IPS DF 4.7 (cell line): ENCODE measurements around the gene ZSWIM4.
"Not testable (repeated sequence)": the region's sequence is repeated elsewhere in the genome, so short reads cannot be mapped to it uniquely, and the experiment has no call there.

Experiments used
- DNase-seq: peaks from one replicate; pipeline ENCODE4 v3.0.0-alpha.2; 2013; ENCODE audit warnings: low spot score; ENCODE audit errors: extremely low read depth

ZSWIM4 gene

DNA sequence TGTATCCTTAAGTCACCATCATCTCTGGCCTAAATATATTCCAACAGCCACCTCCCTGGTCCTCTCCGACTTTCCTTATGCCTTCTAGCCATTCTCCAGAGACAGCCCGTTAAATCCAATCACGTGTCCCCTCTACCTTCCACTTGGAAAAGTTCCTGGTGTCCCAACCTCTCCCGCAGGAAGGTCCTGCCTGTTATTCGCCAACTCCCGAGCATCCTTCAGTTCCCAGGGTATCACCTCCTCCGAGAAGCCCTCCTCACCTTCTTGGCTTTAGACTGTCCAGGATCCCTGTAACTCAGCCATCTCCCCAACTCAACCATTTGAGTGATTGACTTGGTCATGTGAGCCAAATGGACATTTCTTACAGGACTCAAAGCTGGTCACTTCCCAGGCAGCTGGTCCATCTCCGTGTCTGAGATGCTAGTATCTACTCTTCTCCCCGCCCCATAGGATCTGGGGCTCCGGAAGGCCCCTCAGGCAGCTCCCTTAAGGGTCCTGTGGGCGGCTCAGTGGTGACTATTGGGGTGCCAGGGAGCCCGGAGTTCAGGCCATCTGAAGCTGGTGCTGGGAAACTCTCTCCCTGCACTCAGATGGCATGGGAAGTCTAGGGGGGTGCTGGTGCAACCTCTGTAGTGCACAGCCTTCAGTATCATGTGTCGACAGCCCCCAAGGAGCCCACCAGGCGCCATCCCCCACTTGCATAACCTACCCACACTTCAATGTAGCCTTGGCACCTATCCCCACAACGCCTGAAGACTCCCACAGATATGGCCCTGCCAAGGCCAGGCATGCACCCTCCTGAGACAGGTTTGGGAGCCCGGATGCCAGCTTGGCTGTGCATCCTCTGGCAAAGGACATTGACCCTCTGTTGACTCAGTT lies 53.8 kb downstream of the ZSWIM4 start:
- DNase-seq, result no peak

DNA sequence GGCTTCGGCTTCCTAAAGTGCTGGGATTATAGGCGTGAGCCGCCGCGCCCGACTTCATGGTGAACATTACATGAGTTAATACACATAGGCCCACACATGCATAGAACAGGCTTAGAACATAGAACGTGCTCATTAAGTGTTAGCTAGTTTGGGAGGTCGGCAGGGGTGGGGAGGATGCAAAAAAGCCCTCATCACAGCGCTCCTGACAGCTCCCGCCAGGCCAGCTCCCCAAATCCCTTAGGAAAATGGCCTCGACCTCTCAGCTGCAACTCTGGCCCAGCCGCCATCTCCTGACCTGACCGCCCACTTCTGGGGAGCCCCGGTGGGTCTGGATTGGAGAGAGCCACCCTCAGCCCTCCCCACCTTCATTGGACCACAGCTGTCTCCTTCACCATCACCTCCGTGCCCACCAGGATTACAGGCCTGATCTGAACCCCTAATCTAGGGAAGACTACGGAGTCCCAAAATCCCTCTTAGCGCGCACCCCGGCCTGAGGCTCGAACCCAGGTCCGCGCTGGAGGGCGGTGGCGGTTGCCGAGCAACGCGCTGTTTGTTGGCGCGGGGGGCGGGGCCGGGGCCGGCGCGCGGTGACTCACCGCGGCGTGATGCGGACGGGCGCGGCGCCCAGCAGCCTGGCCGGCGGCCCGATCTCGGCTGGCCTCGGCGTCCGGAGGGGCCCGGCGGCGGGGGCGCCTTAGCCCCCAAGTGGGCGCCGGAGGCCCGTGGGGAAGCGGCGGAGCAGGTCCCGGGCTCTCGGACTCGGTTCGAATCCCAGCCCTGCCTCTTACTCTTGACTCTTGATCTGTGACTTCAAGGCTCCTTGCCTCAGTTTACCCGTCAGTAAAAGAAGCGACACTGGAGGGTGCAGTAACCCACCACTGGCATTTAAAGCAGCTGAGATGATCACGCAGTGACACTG lies 55.0 kb downstream of the ZSWIM4 start:
- no peak for DNase-seq

DNA sequence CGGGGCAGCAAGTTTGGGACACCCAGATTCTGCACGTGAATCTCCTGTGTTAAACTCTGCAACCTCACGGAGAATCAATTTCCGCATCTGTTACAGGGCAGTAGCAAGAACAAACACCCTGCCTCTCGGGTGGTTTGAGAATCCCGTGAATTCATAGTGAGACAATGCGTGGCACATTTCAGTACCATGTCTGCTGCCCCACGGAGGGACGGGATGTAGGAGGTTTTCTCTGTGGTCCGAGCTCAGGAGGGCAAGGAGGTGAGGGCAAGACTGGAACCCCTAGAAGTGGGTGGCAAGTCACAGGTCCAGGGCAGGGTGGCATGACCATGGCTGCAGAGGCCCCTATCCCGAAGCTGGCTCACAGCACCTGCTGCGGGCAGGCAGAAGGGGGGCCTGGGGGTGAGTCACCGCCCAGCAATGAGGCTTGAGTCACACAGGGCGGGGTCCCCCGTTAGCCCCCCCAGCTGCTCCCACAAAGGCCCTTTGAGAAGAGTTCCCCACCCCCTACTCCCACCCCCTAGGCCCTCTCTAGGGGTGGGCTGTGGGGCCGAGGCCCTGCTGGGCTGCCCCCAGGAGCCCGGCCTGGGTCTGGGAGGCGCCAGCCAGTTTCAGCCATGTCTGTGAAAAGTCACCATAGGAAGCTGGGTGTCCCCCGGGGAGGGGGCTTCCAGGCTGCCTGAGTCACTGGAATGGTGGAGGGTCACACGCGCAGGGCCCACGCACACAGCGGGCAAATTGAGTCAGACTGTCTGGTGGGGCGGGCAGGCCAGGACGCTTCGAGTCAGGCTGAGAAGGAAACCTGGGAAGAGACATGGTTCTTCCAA lies 55.9 kb downstream of the ZSWIM4 start:
- DNase-seq, result no peak

DNA sequence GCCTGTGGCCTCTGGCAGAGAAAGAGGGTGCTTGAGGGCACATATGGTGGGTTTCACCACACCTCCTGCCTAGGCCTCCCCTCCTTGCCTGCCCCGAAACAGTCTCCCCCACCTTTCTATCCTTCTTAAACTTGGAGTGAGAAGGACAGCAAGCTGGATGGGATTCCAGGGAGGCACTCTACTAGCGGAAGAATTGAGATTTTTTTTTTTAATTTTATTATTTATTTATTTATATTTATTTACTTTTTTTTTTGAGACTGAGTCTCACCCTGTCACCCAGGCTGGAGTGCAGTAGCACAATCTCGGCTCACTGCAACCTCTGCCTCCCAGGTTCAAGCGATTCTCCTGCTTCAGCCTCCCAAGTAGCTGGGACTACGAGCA lies 56.5 kb downstream of the ZSWIM4 start:
- not testable (repeated sequence) for DNase-seq

DNA sequence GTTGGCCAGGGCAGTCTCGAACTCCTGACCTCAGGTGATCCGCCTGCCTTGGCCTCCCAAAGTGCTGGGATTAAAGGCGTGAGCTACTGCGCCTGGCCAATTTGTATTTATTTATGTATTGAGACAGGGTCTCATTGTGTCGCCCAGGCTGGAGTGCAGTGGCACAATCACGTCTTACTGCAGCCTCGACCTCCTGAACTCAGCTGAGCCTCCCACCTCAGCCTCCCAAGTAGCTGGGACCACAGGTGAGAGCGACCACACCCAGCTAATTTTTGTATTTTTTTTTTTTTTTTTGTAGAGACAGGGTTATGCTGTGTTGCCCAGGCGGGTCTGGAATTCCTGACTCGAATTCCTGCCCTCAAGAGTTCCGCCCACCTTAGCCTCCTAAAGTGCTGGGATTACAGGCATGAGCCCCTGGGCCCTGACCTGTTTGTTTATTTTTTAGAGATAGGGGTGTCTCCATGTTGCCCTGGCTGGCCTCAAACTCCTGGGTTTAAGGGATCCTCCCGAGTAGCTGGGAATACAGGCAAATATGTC lies 57.0 kb downstream of the ZSWIM4 start:
- not testable (repeated sequence) for DNase-seq

DNA sequence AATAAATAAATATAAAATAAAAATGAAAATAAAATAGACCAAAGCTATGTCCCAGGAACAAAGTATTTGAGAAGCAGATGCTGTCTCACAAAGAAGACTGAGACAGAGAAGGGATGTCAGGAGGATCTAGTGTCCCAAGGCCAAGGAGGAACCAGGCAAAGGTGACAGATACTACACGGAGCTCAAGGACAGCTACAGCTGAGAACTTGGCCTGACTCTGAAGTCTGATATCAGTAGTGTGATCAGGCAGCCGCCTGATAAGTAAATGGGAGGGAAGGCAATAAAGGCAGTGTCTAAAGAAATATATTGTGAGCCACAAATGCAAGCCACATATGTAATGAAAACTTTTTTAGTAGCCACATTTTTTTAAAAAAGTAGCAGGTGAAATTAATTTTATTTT lies 61.3 kb downstream of the ZSWIM4 start:
- DNase-seq, result no peak

DNA sequence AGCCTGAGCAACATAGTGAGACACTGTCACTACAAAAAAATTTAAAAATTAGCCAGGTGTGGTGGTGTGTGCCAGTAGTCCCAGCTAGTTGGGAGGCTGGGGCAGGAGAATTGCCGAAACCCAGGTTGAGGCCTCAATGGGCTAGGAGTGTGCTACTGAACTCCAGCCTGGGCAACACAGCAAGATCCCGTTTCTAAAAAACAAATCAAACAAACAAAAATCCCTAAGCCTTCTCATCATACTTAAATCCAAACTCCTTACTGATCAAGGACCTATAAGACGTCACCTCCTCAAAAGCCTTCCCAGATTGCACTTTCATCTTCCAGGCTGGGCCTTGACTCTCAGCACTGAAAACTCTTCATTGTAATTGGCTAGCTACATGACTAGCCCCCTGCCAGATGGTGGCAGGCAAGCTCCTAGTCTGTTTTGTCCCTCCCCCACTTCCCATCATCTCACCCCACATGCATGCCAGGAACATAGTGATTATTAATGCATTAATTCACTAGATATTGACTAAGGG lies 64.2 kb downstream of the ZSWIM4 start:
- no peak for DNase-seq

DNA sequence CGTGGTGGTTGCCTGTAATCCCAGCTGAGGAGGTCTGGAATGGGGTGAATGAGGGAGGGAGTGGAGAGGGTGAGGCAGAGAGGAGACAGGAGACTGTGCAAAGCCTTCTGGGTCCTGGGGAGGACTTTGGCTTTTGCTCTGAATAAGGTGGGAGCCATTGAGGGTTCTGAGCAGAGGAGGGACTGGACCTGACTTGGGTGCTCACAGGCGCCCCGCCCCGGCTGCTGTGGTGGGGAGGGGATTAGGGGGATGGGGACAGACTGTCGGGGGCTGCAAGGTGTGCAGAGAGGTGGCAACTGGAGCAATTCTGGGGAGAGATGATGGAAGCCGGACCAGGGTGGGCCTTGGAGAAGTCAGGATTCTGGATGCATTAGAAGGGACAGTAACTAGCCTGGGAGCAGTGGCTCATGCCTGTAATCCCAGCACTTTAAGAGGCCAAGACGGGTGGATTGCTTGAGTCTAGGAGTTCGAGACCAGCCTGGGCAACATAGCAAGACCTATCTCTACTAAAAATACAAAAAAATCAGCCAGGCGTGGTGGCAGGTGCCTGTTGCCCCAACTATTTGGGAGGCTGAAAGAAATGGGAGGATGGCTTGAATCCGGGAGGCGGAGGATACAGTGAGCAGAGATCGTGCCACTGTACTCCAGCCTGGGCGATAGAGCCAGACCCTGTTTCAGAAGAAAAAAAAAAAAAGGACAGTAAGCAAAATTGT lies 65.6 kb downstream of the ZSWIM4 start:
- DNase-seq, result no peak

DNA sequence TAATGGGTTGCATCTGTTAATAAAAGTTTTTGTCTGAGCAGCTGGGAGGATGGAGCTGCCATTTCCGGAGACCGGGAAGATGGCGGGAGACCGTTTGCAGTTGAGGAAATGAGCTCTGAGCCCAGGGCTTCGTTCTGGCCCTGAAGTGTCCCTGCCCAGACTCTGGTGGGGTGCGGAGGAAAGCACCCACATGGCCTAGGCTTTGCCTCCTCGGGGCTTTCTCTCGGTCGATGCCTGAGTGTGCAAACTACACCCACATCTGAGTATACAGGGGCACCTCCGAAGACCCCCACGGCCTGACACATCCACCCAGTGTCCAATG lies 66.1 kb downstream of the ZSWIM4 start:
- DNase-seq, result no peak

DNA sequence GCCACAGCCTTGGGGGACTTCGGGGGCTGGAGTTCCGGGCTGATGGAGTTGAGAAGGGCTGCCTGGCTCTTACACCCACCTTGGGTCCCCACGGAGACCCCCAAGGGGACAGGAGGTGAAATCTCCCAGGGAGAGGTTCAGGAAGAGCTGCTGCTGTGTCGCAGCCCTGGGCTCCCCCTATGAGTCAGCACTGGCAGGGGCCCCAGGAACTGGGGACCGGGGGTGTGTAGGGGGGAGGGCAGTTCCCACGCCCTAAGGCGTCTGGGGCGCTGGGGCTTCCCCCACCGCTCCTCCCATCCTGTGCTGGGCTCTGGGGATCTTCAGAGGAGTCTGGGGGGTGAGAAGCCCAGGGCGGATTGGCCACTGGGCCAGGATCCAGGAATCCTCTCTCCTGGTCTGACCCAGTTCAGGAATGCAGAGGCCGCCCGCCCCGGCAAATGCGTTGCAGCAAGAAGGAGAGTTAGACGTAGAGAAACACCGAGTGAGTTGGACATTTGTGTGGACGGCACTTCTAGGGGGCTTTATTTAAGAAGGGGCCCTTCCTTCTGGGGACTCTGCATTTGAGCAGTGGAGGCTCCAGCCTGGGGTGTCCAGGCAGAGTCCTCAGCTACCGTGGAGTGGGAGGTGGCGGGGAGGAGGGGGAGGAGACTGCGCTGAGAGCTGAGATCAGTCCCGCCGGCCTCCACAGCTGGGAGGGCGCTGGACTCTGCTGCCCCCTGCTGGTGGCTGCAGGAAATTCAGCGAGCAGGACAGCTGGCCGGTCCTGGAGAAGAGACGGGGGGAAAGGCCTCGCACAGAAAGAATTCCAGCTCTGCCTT lies 66.7 kb downstream of the ZSWIM4 start:
- no peak for DNase-seq

DNA sequence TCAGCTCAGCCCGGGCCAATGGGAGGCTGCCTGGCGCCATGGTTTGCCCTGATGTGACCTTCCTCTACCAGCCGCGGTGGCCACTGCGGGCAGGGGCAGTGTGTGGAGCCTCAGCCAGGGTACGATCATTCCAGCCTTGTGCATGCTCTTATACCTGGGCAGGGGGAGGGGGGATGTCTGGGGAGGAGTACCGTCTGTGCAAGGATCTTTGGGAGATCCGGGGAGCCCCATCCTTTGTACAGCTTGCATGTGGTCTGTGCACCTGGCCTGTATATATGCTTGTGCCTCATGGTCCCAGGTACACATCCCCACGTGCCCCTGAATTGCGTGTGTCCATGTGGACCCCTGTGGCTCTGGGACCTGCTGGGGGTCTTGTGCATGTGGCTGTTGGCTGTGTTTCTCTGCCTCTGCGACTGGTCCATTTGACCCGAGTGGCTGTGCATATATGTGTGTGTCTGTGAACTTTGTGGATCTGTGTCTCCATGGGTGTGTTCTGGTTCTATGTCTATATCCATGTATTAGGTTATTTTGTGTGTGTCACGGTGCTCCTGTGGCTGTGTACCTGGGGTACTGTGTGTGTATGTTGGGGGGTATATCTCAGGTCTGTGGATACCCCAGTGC lies 68.9 kb downstream of the ZSWIM4 start:
- DNase-seq, result no peak

DNA sequence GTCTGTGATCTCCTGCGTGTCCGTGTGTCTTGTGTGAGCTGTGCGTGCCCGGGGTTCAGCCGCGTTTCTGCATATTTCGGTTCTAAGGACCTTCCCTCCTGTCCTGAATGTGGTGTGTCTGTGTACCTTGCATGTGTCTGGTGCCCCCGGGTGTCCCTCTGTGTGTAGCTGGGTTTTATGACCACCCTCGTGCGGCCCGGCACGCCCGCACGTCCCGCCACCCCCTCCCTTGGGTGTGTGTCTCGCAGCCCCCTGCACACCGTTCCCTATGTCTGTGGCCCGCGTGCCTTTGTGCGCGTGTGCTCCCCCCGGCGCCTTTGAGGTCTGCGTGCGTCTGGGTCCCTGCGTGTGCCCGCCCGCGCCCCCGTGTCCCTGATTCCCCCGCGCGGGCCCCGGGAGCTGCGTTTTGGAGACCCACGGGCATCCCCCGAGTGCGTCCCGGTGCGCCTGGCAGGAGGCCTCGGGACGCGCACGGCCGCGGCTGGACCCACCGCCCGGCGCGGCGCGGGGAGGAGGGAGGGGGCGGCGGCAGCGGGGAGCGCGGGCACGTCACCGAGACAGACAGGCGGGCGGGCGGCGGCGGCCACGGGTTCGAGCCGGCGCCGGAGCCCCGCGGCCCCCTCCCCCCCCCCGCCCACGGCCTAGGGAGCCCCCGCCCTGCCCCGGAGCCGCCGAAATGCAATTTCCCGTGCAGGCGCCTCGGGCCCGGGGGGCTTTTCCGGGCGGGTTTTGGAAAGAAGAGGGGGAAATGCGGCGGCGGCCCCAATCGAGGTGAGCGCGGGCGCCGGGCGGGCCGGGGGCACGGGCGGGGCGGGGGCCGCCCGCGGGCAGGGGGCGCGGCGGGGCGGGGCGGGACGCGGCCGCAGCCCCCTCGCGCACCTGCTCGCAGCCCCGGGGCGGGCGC lies 69.7 kb downstream of the ZSWIM4 start:
- DNase-seq, result no peak

DNA sequence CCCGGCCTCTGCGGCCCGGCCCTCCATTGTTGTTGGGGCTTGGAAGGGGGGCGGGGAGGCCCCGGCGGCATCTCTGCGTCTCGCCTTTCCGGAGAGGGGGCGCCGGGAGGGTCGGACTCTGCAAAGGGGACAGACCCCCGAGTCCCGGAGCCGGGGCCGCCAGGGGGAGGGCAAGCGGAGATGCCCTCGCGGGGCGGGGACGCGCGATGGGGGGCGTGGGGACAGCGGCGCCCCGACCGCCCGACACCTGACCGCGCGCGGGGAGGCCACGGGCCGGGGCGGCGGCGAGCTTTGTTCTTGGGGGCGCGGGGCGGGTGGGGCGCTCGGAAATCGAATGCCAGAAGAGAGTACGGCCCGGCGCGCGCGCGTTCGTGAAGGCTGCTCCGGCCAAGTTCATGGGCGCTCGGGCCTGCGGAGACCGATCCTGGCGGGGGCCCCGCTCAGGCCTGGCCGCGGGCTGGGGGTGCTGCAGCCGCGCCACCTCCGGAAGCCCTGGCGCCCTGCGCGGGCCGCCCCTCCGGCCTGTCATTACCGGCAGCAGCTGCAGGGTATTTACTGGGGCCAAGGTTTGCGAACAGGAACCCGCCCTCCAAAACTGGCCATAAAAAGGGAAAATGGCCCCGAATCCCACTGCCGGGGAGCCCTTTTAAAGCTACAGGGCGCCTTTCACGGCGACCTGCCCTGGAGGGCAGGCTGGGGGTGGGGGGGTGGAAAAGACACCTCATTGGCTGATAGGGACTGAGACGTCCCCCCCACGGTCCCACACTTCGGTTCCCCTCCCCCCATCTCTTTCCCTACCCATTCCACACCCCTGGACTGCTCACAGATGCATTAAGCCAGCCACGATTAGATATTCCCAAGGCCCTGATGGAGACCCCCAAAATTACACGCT lies 70.6 kb downstream of the ZSWIM4 start:
- no peak for DNase-seq

DNA sequence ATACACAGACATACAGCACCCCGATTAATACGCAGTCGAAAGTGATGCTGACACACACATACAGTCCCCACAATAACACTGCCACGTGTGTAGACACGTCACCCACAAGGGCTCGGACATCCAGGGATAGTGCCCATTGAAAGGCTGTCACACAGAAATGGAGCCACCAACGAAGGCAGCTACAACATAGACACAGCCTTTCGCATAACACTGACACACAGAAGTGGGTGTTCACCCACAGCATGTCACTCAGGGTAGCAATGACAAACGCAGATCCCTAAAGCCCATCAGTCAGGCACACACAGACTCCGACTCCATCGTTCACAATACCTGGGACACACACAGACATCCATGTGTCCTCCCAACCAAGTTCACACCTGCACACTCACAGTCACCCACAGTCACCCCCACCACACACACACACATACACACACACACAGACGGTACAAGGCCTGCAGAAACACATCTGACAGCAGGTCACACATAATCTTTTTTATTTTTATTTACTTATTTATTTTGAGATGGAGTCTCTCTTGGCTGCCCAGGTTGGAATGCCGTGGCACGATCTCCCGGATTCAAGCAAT lies 71.3 kb downstream of the ZSWIM4 start:
- no peak for DNase-seq

DNA sequence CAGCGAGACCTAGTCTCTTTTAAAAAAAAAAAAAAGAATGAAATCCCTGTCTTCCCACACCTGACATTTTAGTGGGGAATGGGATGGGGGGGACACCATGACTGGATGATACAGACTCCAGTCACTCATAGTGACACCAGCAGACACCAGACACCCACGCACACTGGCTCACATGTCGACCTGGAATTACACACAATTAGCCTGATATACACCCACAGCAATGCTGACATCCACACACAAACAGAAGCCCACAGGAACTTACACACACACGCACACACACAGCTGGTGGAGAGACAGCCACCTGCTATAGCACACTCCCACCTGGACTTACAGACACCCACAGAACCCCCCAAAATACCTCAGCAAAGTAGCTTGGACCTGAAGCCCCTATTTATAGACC lies 73.4 kb downstream of the ZSWIM4 start:
- no peak for DNase-seq

DNA sequence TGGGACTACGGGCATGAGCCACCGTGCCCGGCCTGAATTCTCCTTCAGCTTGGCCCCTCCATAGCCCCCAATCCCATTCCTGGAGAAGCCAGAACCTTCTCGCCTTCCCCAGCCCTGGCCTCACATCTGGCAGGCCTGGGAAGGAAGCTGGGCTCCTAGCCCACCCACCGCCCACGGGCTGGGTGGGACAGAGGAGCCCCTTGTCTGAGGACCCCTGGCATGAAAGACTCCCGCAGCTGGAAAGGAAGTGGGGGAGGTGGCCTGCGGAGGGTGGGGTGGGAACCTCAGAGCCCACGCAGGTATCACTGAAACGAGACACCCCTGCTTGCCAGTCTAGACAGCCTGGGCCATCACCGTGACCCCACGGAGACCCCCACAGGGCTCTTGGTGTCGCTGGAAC lies 74.0 kb downstream of the ZSWIM4 start:
- no peak for DNase-seq

DNA sequence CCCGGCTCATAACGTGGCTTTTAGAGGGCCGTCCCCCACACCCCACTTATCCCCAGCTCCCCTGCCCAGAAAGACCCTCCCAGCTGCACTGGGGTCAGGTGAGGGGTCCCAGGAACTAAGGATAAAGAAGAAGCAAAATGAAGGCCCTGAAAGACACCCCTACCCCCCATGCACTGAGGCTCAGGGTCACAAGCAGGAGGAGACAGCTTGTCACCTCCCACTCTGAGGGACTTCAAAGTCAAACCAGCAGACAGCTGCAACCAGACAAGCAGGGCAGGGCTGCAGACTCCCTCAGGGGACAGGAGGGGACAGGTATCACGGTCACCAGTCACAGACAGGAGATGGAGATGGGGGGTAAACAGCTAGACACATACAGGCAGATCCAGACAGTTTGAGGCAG lies 75.6 kb downstream of the ZSWIM4 start:
- DNase-seq, result no peak
